Lung (tissue), 12 donors: Measurements from ENCODE around the gene LRRTM4. TPM values are rescaled to one million over a fixed set of nuclear protein-coding genes. Genes with fewer than 3 reads are reported as not detected.
"Not testable (repeated sequence)": the region's sequence is repeated elsewhere in the genome, so short reads cannot be mapped to it uniquely, and the experiment has no call there.

Source experiments
- ATAC-seq: fragments of 200-7000 bp; cut with Tn5 transposase; one replicate; pipeline ENCODE4 v1.9.1; 2020; ENCODE audit warnings: moderate number of reproducible peaks; ENCODE audit not compliant: insufficient read depth, low FRiP score
- DNase-seq, 3 donors: peaks; one replicate each; pipeline ENCODE4 v3.0.0-alpha.2; 2013 to 2017
- H3K27ac ChIP-seq, 2 donors: one replicate each; pipeline ENCODE4 v1.5.1; 2013; ENCODE audit warnings: mild to moderate bottlenecking in 2 of 2, moderate library complexity in 2 of 2, control low read depth in 1 of 2, inconsistent platforms in 1 of 2, low read depth in 1 of 2, low read length in 1 of 2
- H3K27me3 ChIP-seq, 3 donors: one replicate each; pipeline ENCODE4 v1.5.1; 2013; ENCODE audit warnings: low read length in 2 of 3; ENCODE audit not compliant: control insufficient read depth in 3 of 3, insufficient read depth in 3 of 3
- H3K36me3 ChIP-seq, 4 donors: one replicate each; pipeline ENCODE4 v1.5.1; 2013; ENCODE audit warnings: low read length in 4 of 4, mild to moderate bottlenecking in 1 of 4, moderate library complexity in 1 of 4; ENCODE audit not compliant: control insufficient read depth in 4 of 4, insufficient read depth in 4 of 4
- H3K4me1 ChIP-seq, 5 donors: one replicate each; pipeline ENCODE4 v1.5.1; 2013; ENCODE audit warnings: low read length in 5 of 5, mild to moderate bottlenecking in 2 of 5, moderate library complexity in 1 of 5; ENCODE audit not compliant: control insufficient read depth in 5 of 5, insufficient read depth in 5 of 5
- H3K4me3 ChIP-seq: one replicate; pipeline ENCODE4 v1.5.1; 2013; ENCODE audit warnings: mild to moderate bottlenecking, control low read depth, moderate library complexity
- H3K9ac ChIP-seq, 2 donors: one replicate each; pipeline ENCODE4 v1.5.1; 2013; ENCODE audit warnings: low read length in 2 of 2, control low read depth in 1 of 2; ENCODE audit not compliant: insufficient read depth in 1 of 2
- H3K9me3 ChIP-seq, 4 donors: one replicate each; pipeline ENCODE4 v1.5.1; 2013; ENCODE audit warnings: low read length in 3 of 4, mild to moderate bottlenecking in 1 of 4, moderate library complexity in 1 of 4; ENCODE audit not compliant: control insufficient read depth in 4 of 4, insufficient read depth in 3 of 4
- CTCF ChIP-seq: IDR thresholded peaks from 2 replicates; pipeline ENCODE4 v1.5.1; 2012; ENCODE audit warnings: mild to moderate bottlenecking; ENCODE audit errors: control extremely low read depth, extremely low read depth
- WGBS, 2 donors: extraction: QIAGEN DNeasy Blood & Tissue Kit; methylation state at CpG; one replicate each; pipeline ENCODE4 v1.1.7; 2013; 5-methylcytosine and 5-hydroxymethylcytosine counted together
- polyA plus RNA-seq, 2 donors: library from polyadenylated mRNA; stranded (reverse); fragments of 200-250 nt; gene quantifications; one replicate each; pipeline ENCODE4 v1.2.1, GENCODE V29; 2013
- total RNA-seq, 2 donors: library from RNA; depleted of rRNA in 1 of 2; stranded (reverse); fragments of >200 nt in 1 of 2; gene quantifications; one replicate each; pipeline ENCODE4 v1.2.1, GENCODE V29; 2014 to 2021
- donor health status: control.
- donor health status: control.
- donor health status: Bipolar disorder and iron deficiency.
- donor health status: healthy.
- donor health status: DM: yes; HTN: yes; CAD: no.

Gene LRRTM4
- total and polyA plus RNA-seq, 4 donors: 0.08 to 9.2 (median 1.2) TPM; not detected in 1

DNA sequence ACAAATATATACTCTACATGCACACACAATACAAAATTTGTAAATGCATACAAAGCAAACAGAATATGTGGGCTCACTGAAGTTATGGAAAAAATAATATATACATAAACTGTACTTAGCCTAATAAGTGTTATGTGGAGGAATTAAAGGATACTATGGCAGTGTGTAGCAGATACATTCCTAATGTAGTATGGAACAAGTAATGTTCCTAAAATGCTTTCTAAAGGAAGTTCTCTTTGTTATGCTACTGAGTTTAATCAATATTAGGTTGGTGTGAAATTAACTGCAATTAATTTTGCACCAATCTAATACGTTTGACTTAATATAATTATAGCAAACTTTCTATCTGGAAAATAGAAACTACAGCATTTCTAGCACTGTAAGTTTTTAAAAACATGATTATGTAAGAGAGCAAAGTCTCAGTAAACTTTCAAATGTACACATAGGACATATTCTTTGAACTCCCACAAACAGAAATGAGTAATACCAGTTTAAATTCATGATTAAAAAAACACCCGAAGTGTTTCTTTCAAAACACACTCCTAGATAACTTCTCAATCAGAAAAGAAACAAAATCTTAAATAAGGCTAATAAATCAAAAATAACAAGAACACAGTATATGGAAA is 331.3 kb downstream of the LRRTM4 start:
- ATAC-seq (no peak), DNase-seq (no peak)
- 74 to 77% methylated on average over 2 of the region's 2 CpGs for WGBS, 2 donors
- Histone ChIP-seq H3K9me3 (no peaks in the 10 kb centered on the region), H3K27me3 (no peaks in the 10 kb centered on the region), H3K4me3 (no peak overlapping the region), H3K36me3 (no peaks in the 10 kb centered on the region), H3K4me1 (no peaks in the 10 kb centered on the region), H3K27ac (no peak overlapping the region), H3K9ac (no peak overlapping the region)
- TF ChIP-seq CTCF: no peak

DNA sequence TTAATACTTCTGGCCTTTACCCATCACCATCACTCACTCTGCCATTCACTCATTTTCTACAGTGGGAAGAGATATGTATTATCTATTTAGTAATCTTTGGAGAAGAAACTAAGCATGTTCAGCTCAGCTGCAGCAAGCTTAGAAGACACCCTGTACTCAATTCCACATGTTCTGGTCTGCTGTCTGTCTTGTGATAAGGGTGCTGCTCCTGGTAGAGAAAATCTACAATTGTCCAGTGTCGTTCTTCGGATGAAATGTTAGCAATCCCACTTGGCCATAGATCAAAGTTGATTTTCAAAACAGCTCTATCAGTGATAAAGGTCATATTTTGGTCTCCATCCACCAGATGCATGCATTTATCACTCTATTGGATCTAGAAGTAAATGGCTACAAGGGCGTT is 337.1 kb downstream of the LRRTM4 start:
- H3K9ac ChIP-seq: no peak overlapping the region
- H3K27ac ChIP-seq: no peak overlapping the region
- no peak for TF ChIP-seq CTCF
- no peaks in the 10 kb centered on the region for H3K36me3 ChIP-seq
- H3K27me3 ChIP-seq: peaks cover 0 to under 1% (median 0%) of the 10 kb centered on the region in 3 donors
- ATAC-seq (no peak), DNase-seq (no peak)
- H3K9me3 ChIP-seq: no peaks in the 10 kb centered on the region
- no peak overlapping the region for H3K4me3 ChIP-seq
- 75% methylated on average over 3 of the region's 3 CpGs for whole genome bisulfite sequencing, 2 donors
- no peaks in the 10 kb centered on the region for H3K4me1 ChIP-seq

GRCh38 chr2:77179297-77179696 is 342.9 kb downstream of the LRRTM4 start:
- H3K9me3 ChIP-seq: no peaks in the 10 kb centered on the region
- no peak for TF ChIP-seq CTCF
- H3K27me3 ChIP-seq: peaks cover 0 to 2% (median 0%) of the 10 kb centered on the region in 3 donors
- no peaks in the 10 kb centered on the region for H3K36me3 ChIP-seq
- H3K27ac ChIP-seq: no peak overlapping the region
- no peaks in the 10 kb centered on the region for H3K4me1 ChIP-seq
- ATAC-seq (no peak), DNase-seq (no peak)
- no peak overlapping the region for H3K9ac ChIP-seq
- H3K4me3 ChIP-seq: no peak overlapping the region
- 72 to 79% methylated on average over 5 of the region's 5 CpGs for WGBS, 2 donors

GRCh38 chr2:77175266-77175780 is 346.9 kb downstream of the LRRTM4 start:
- not testable (repeated sequence) for H3K4me1 ChIP-seq, H3K27me3 ChIP-seq, H3K9ac ChIP-seq, H3K4me3 ChIP-seq, ATAC-seq, H3K9me3 ChIP-seq, H3K27ac ChIP-seq, DNase-seq, H3K36me3 ChIP-seq
- WGBS, 2 donors: 53 to 65% methylated on average over 4 of the region's 4 CpGs
